CD14-positive monocyte (primary cell): ENCODE data around the gene ZNF20. TPM values are rescaled to one million over a fixed set of nuclear protein-coding genes. Genes with fewer than 3 reads are reported as not detected.

Experiments
- DNase-seq, 3 donors: peaks; one replicate each; pipeline ENCODE4 v3.0.0-alpha.2; 2011 to 2022
- H2AFZ ChIP-seq: 2 replicates; pipeline ENCODE4 v1.6.0; 2012; ENCODE audit warnings: mild to moderate bottlenecking, low read depth, low read length, inconsistent platforms; ENCODE audit not compliant: insufficient read depth, poor library complexity, severe bottlenecking
- H3K27ac ChIP-seq, 2 donors: 1 replicate in 1 of 2; 2 replicates in 1 of 2; pipeline ENCODE4 v1.5.1; 2012 to 2013; ENCODE audit warnings: low read length in 2 of 2, control low read depth in 1 of 2, inconsistent platforms in 1 of 2, low read depth in 1 of 2, mild to moderate bottlenecking in 1 of 2
- H3K27me3 ChIP-seq, 2 donors: one replicate each; pipeline versions ENCODE4 v1.6.0 to v1.6.1; 2011 to 2013; ENCODE audit warnings: low read length in 2 of 2; ENCODE audit not compliant: control insufficient read depth in 2 of 2, insufficient read depth in 2 of 2
- H3K36me3 ChIP-seq, 2 donors: replicated peaks in 1 of 2; 1 replicate in 1 of 2; 2 replicates in 1 of 2; pipeline versions ENCODE4 v1.5.1 to v1.6.1; 2012 to 2013; ENCODE audit warnings: low read length in 2 of 2, control low read depth in 1 of 2, inconsistent platforms in 1 of 2, mild to moderate bottlenecking in 1 of 2; ENCODE audit not compliant: insufficient read depth in 2 of 2, control insufficient read depth in 1 of 2
- H3K4me1 ChIP-seq, 2 donors: 1 replicate in 1 of 2; 2 replicates in 1 of 2; pipeline versions ENCODE4 v1.5.1 to v1.6.1; 2012 to 2013; ENCODE audit warnings: low read length in 2 of 2, control low read depth in 1 of 2, inconsistent platforms in 1 of 2, mild to moderate bottlenecking in 1 of 2, moderate library complexity in 1 of 2; ENCODE audit not compliant: insufficient read depth in 2 of 2, control insufficient read depth in 1 of 2
- H3K4me2 ChIP-seq: replicated peaks from 2 replicates; pipeline ENCODE3; 2012; ENCODE audit warnings: low read length, moderate library complexity, mild to moderate bottlenecking; ENCODE audit not compliant: poor library complexity, severe bottlenecking; ENCODE audit errors: extremely low read depth
- H3K4me3 ChIP-seq, 3 experiments: fragments of 200-600 bp in 1 of 3; sonication (generic) in 1 of 3; replicated peaks in 1 of 3; 1 replicate in 2 of 3; 2 replicates in 1 of 3; pipeline ENCODE4 v1.5.1; 2011 to 2013; ENCODE audit warnings: low read length in 3 of 3, mild to moderate bottlenecking in 3 of 3, control low read depth in 2 of 3, low read depth in 2 of 3, inconsistent platforms in 1 of 3, moderate library complexity in 1 of 3
- H3K79me2 ChIP-seq: 2 replicates; pipeline ENCODE4 v1.6.0; 2012; ENCODE audit warnings: mild to moderate bottlenecking, control low read depth, inconsistent platforms, low read length, moderate library complexity; ENCODE audit not compliant: insufficient read depth
- H3K9ac ChIP-seq: 2 replicates; pipeline ENCODE4 v1.6.0; 2017; ENCODE audit warnings: low read length, mild to moderate bottlenecking; ENCODE audit not compliant: insufficient read depth, poor library complexity, severe bottlenecking
- H3K9me3 ChIP-seq, 2 donors: replicated peaks in 1 of 2; 1 replicate in 1 of 2; 2 replicates in 1 of 2; pipeline versions ENCODE4 v1.5.1 to v1.6.1; 2012 to 2013; ENCODE audit warnings: low read length in 2 of 2, control low read depth in 1 of 2; ENCODE audit not compliant: control insufficient read depth in 1 of 2, insufficient read depth in 1 of 2
- H4K20me1 ChIP-seq: 2 replicates; pipeline ENCODE4 v1.6.0; 2012; ENCODE audit warnings: mild to moderate bottlenecking, low read length, control low read depth, moderate library complexity; ENCODE audit not compliant: insufficient read depth
- H3K27ac Mint-ChIP-seq, 7 donors: one replicate each; pipeline ENCODE4 v1.8.0; 2020; ENCODE audit warnings: mild to moderate bottlenecking in 7 of 7, mixed read lengths in 7 of 7, moderate library complexity in 6 of 7, inconsistent platforms in 2 of 7
- H3K27me3 Mint-ChIP-seq, 3 donors: one replicate each; pipeline ENCODE4 v1.8.0; 2021 to 2022; ENCODE audit warnings: low read depth in 3 of 3, mild to moderate bottlenecking in 3 of 3, mixed read lengths in 3 of 3, moderate library complexity in 3 of 3, inconsistent platforms in 1 of 3
- H3K36me3 Mint-ChIP-seq, 2 donors: one replicate each; pipeline ENCODE4 v1.8.0; 2020; ENCODE audit warnings: mixed read lengths in 2 of 2, inconsistent platforms in 1 of 2, mild to moderate bottlenecking in 1 of 2
- H3K4me1 Mint-ChIP-seq: one replicate; pipeline ENCODE4 v1.8.0; 2020; ENCODE audit warnings: mild to moderate bottlenecking, mixed read lengths
- H3K4me3 Mint-ChIP-seq, 2 donors: one replicate each; pipeline ENCODE4 v1.8.0; 2020; ENCODE audit warnings: mild to moderate bottlenecking in 2 of 2, mixed read lengths in 2 of 2, moderate library complexity in 1 of 2
- H3K9me3 Mint-ChIP-seq, 7 donors: one replicate each; pipeline ENCODE4 v1.8.0; 2020 to 2022; ENCODE audit warnings: mixed read lengths in 7 of 7, mild to moderate bottlenecking in 6 of 7, moderate library complexity in 6 of 7, inconsistent platforms in 2 of 7
- WGBS: methylation state at CpG from one replicate; pipeline ENCODE4 v1.1.5; 2013; ENCODE audit warnings: missing lambda C conversion rate; ENCODE audit not compliant: insufficient coverage; 5-methylcytosine and 5-hydroxymethylcytosine counted together
- intact Hi-C, 2 donors: fragments of 100-400 bp; cut with micrococcal nuclease; formaldehyde crosslinking; loops; one replicate each; pipeline versions ENCODE4 v1.15.0 to v1.15.1; 2023
- polyA plus RNA-seq, 3 donors: library from polyadenylated mRNA; depleted of rRNA in 1 of 3; unstranded in 2 of 3; stranded (reverse) in 1 of 3; fragments of 300-500 nt in 2 of 3; fragments of >200 nt in 1 of 3; fragmentation: Illumina TruSeq in 2 of 3; gene quantifications; 1 replicate in 2 of 3; 2 replicates in 1 of 3; pipeline ENCODE4 v1.2.3, GENCODE V29; 2012 to 2021
- TF ChIP-seq, protein P1 (sequence below): fragments of 200-600 bp; IDR thresholded peaks from one replicate; pipeline ENCODE4 v1.8.0; 2022; ENCODE audit warnings: antibody characterized with exemption, mild to moderate bottlenecking

Gene ZNF20
- polyA plus RNA-seq, 3 donors, result 0.86 to 2.6 (median 1.3) TPM

DNA sequence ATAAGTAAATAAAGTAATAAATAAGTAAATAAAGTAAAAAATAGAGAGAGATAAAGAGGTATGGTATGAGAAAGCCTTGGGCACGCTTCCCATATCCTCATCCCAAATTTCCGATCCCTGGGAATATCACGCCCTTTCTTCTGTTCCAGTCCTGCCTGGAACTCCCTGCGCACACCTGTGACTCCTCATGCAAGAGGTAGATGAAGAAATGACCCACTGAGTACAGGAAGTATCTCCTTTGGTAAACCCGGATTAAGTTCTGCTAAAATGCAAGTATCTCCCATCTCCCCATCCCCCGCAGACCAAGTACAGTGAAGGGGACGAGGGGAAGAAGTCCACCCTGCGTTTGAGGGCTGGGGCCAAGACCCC lies 22.3 kb upstream of the ZNF20 start:
- Mint-ChIP-seq H3K27ac (peak overlapping the region; percentile 97 to 99 (median 99)), H3K4me1 (peaks cover 32% of the 10 kb centered on the region), H3K36me3 (peaks cover 10% of the 10 kb centered on the region in 2 donors), H3K27me3 (peaks cover 0 to 4% (median 0%) of the 10 kb centered on the region in 3 donors), H3K9me3 (peaks cover 3 to 24% (median 12%) of the 10 kb centered on the region in 7 donors), H3K4me3 (peak overlapping the region; percentile 97 to 98)
- Histone ChIP-seq H3K4me2 (peak overlapping the region; percentile 83), H3K9ac (peak overlapping the region; percentile 99), H3K27me3 (no peaks in the 10 kb centered on the region), H3K4me3 (peak overlapping the region; percentile 69 to 95 (median 82)), H3K79me2 (peaks cover 44% of the 10 kb centered on the region), H3K9me3 (peaks cover 5 to 8% of the 10 kb centered on the region in 2 donors), H3K36me3 (peaks cover 6 to 11% of the 10 kb centered on the region in 2 donors), H2AFZ (peak overlapping the region; percentile 96), H4K20me1 (peaks cover 4% of the 10 kb centered on the region), H3K4me1 (peaks cover 14 to 16% of the 10 kb centered on the region in 2 donors), H3K27ac (peak overlapping the region; percentile 94 to 95)
- DNase-seq, result no peak
- 0% methylated on average over 1 of the region's 8 CpGs for WGBS
- TF ChIP-seq, protein P1, sequence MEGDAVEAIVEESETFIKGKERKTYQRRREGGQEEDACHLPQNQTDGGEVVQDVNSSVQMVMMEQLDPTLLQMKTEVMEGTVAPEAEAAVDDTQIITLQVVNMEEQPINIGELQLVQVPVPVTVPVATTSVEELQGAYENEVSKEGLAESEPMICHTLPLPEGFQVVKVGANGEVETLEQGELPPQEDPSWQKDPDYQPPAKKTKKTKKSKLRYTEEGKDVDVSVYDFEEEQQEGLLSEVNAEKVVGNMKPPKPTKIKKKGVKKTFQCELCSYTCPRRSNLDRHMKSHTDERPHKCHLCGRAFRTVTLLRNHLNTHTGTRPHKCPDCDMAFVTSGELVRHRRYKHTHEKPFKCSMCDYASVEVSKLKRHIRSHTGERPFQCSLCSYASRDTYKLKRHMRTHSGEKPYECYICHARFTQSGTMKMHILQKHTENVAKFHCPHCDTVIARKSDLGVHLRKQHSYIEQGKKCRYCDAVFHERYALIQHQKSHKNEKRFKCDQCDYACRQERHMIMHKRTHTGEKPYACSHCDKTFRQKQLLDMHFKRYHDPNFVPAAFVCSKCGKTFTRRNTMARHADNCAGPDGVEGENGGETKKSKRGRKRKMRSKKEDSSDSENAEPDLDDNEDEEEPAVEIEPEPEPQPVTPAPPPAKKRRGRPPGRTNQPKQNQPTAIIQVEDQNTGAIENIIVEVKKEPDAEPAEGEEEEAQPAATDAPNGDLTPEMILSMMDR, result no peak
- intact Hi-C loops, result loop anchor here (2.0 to 10.0 kb wide), 3 partner anchors 132 to 502 kb away; partner anchors contain the start of genes ZNF44 (in 2 of the 2), MAN2B1 (in 1 of the 2) and WDR83 (in 1 of the 2)

DNA sequence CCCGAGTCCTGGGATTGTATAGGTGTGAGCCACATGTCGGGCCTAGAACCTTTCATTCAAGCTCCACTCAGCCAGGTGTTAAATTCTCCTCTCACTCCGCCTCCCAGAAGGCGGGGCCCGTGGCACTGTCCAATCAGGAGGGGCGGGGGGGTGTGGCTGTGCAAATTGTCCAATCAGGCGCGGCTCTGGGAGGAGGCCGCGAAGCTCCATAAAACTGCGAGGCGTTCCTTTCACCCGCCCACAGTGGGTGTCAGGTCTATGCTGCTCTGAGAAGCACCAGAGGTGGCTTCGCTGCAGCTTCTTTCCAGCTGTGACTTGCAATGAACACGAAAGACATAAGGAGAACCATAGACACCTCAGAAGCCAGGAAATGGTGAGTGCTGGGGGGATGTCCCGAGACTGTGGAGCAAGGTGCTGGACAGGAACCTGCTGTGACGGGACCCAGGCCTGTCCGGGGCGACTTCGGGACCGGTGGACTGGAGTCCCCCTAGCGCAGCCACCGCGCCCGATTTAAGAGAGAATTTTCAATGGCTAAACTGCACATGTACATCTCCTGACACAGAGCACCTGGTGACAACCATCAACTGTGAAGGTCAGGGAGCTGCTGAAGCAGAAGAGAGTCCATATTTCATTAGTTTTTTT lies 19.7 kb upstream of the ZNF20 start:
- Histone ChIP-seq H4K20me1 (peaks cover 3% of the 10 kb centered on the region), H3K4me1 (peaks cover 26 to 33% of the 10 kb centered on the region in 2 donors), H3K79me2 (peaks cover 23% of the 10 kb centered on the region), H2AFZ (no peak overlapping the region), H3K27me3 (peaks cover 0 to 4% of the 10 kb centered on the region in 2 donors), H3K36me3 (peaks cover 2 to 3% of the 10 kb centered on the region in 2 donors), H3K4me3 (no peak overlapping the region), H3K9ac (no peak overlapping the region), H3K4me2 (no peak overlapping the region), H3K27ac (no peak overlapping the region), H3K9me3 (peaks cover 5 to 8% of the 10 kb centered on the region in 2 donors)
- 96% methylated on average over 19 of the region's 25 CpGs for WGBS
- TF ChIP-seq, protein P1, result no peak
- H3K9me3 Mint-ChIP-seq, result peaks cover 3 to 26% (median 13%) of the 10 kb centered on the region in 7 donors
- peaks cover 2 to 18% (median 10%) of the 10 kb centered on the region in 3 donors for H3K27me3 Mint-ChIP-seq
- peaks cover 4 to 6% of the 10 kb centered on the region in 2 donors for H3K36me3 Mint-ChIP-seq
- peak overlapping the region in 1 of 7 donors; percentile 23 for H3K27ac Mint-ChIP-seq
- intact Hi-C loops, result loop anchor here in 1 of 2 donors (10.0 kb wide), 2 partner anchors 135 to 505 kb away; partner anchors contain the start of genes MAN2B1, WDR83 and ZNF44
- no peak for DNase-seq
- H3K4me1 Mint-ChIP-seq, result peaks cover 35% of the 10 kb centered on the region
- H3K4me3 Mint-ChIP-seq, result no peak overlapping the region
